WTC11 (cell line): ENCODE data around the gene MCAT. TPM values are rescaled to one million over a fixed set of nuclear protein-coding genes. Genes with fewer than 3 reads are reported as not detected.

ENCODE experiments used
- ATAC-seq: fragments of 200-7000 bp; cut with Tn5 transposase; 2 replicates; pipeline ENCODE4 v1.10.0; 2021; ENCODE audit warnings: mild to moderate bottlenecking, moderate library complexity
- CTCF ChIA-PET: fragments of 300-600 bp; sonication (Branson Sonifier 250); formaldehyde crosslinking; loops from one replicate; lab custom pipeline; 2021; ENCODE audit warnings: antibody characterized with exemption; lab: Charles Lee
- POLR2A ChIA-PET: fragments of 350-600 bp; sonication (Branson Sonifier 250); formaldehyde crosslinking; loops from one replicate; lab custom pipeline; 2021; ENCODE audit warnings: antibody characterized with exemption; lab: Charles Lee
- DNase-seq: peaks from one replicate; pipeline ENCODE4 v3.0.0; 2021; ENCODE audit warnings: low spot score
- H3K27ac Mint-ChIP-seq: 2 replicates; pipeline ENCODE4 v1.8.0; 2021; ENCODE audit warnings: mixed read lengths
- H3K27me3 Mint-ChIP-seq: 2 replicates; pipeline ENCODE4 v1.8.0; 2021; ENCODE audit warnings: low read depth, mild to moderate bottlenecking, moderate library complexity, mixed read lengths
- H3K36me3 Mint-ChIP-seq: 2 replicates; pipeline ENCODE4 v1.8.0; 2021; ENCODE audit warnings: mixed read lengths
- H3K4me1 Mint-ChIP-seq: 2 replicates; pipeline ENCODE4 v1.8.0; 2022; ENCODE audit warnings: mixed read lengths
- H3K4me3 Mint-ChIP-seq: 2 replicates; pipeline ENCODE4 v1.8.0; 2021; ENCODE audit warnings: mild to moderate bottlenecking, moderate library complexity, mixed read lengths
- H3K9me3 Mint-ChIP-seq: 2 replicates; pipeline ENCODE4 v1.8.0; 2021; ENCODE audit warnings: mixed read lengths
- CREB1 ChIP-seq: sonication (generic); formaldehyde crosslinking; IDR thresholded peaks from 2 replicates; pipeline ENCODE4 v1.8.0; 2023; ENCODE audit warnings: mild to moderate bottlenecking, missing genetic modification reagents
- FOXJ3 ChIP-seq: sonication (generic); formaldehyde crosslinking; IDR thresholded peaks from 2 replicates; pipeline ENCODE4 v1.9.0; 2021; ENCODE audit warnings: missing genetic modification reagents, mild to moderate bottlenecking, borderline replicate concordance
- FOXK1 ChIP-seq: sonication (generic); formaldehyde crosslinking; IDR thresholded peaks from 2 replicates; pipeline ENCODE4 v1.8.0; 2022; ENCODE audit warnings: mild to moderate bottlenecking, moderate library complexity, missing genetic modification reagents
- IRF2 ChIP-seq: sonication (generic); formaldehyde crosslinking; IDR thresholded peaks from 2 replicates; pipeline ENCODE4 v1.8.0; 2022; ENCODE audit warnings: low read depth, missing genetic modification reagents, borderline replicate concordance
- KAT7 ChIP-seq: sonication (generic); formaldehyde crosslinking; IDR thresholded peaks from 2 replicates; pipeline ENCODE4 v1.8.1; 2023; ENCODE audit warnings: missing genetic modification reagents, mild to moderate bottlenecking, borderline replicate concordance
- NFATC4 ChIP-seq: fragments of 250-450 bp; sonication (Bioruptor Pico); IDR thresholded peaks from 2 replicates; pipeline ENCODE4 v1.9.0; 2021; ENCODE audit warnings: mild to moderate bottlenecking
- NFE2L1 ChIP-seq: sonication (generic); formaldehyde crosslinking; IDR thresholded peaks from 2 replicates; pipeline ENCODE4 v1.8.1; 2023; ENCODE audit warnings: missing genetic modification reagents
- RELA ChIP-seq: sonication (generic); formaldehyde crosslinking; IDR thresholded peaks from 2 replicates; pipeline ENCODE4 v1.8.1; 2022; ENCODE audit warnings: missing genetic modification reagents, mild to moderate bottlenecking, borderline replicate concordance
- SMAD4 ChIP-seq: sonication (generic); formaldehyde crosslinking; IDR thresholded peaks from 2 replicates; pipeline ENCODE4 v1.8.0; 2022; ENCODE audit warnings: mild to moderate bottlenecking, missing genetic modification reagents
- ZNF317 ChIP-seq: sonication (generic); formaldehyde crosslinking; IDR thresholded peaks from 2 replicates; pipeline ENCODE4 v1.8.1; 2023; ENCODE audit warnings: low read depth, mild to moderate bottlenecking, moderate library complexity, missing genetic modification reagents, borderline replicate concordance
- ZNF416 ChIP-seq: fragments of 250-450 bp; sonication (Bioruptor Pico); IDR thresholded peaks from 2 replicates; pipeline ENCODE4 v1.9.0; 2021; ENCODE audit warnings: mild to moderate bottlenecking, inconsistent platforms
- total RNA-seq: library from RNA; stranded (reverse); gene quantifications from 3 replicates; pipeline ENCODE4 v1.2.3, GENCODE V29; 2021
- TF ChIP-seq, protein P1 (sequence below): sonication (generic); formaldehyde crosslinking; IDR thresholded peaks from 2 replicates; pipeline ENCODE4 v1.8.1; 2022; ENCODE audit warnings: mild to moderate bottlenecking, moderate library complexity, missing genetic modification reagents
- TF ChIP-seq, protein P2 (sequence below): sonication (generic); formaldehyde crosslinking; conservative IDR thresholded peaks from 2 replicates; pipeline ENCODE4 v1.8.1; 2022; ENCODE audit warnings: mild to moderate bottlenecking, missing genetic modification reagents
- TF ChIP-seq, protein P3 (sequence below): fragments of 250-450 bp; sonication (Bioruptor Pico); IDR thresholded peaks from 2 replicates; pipeline ENCODE4 v1.9.0; 2021; ENCODE audit warnings: mild to moderate bottlenecking
- TF ChIP-seq, protein P4 (sequence below): sonication (generic); formaldehyde crosslinking; IDR thresholded peaks from 2 replicates; pipeline ENCODE4 v1.8.1; 2023; ENCODE audit warnings: mild to moderate bottlenecking, missing genetic modification reagents, moderate library complexity
- TF ChIP-seq, protein P5 (sequence below): fragments of 250-450 bp; sonication (Bioruptor Pico); IDR thresholded peaks from 2 replicates; pipeline ENCODE4 v1.9.0; 2021; ENCODE audit warnings: moderate library complexity, mild to moderate bottlenecking, inconsistent platforms, borderline replicate concordance
- TF ChIP-seq, protein P6 (sequence below): sonication (generic); formaldehyde crosslinking; IDR thresholded peaks from 2 replicates; pipeline ENCODE4 v1.8.0; 2022; ENCODE audit warnings: missing genetic modification reagents
- TF ChIP-seq, protein P7 (sequence below): fragments of 250-450 bp; sonication (Bioruptor Pico); IDR thresholded peaks from 2 replicates; pipeline ENCODE4 v1.9.0; 2021; ENCODE audit warnings: mild to moderate bottlenecking
- TF ChIP-seq, protein P8 (sequence below): fragments of 250-450 bp; sonication (Bioruptor Pico); conservative IDR thresholded peaks from 2 replicates; pipeline ENCODE4 v1.9.0; 2021; ENCODE audit warnings: mild to moderate bottlenecking
- TF ChIP-seq, protein P9 (sequence below): sonication (generic); formaldehyde crosslinking; IDR thresholded peaks from 2 replicates; pipeline ENCODE4 v1.8.1; 2023; ENCODE audit warnings: mild to moderate bottlenecking, missing genetic modification reagents

The MCAT gene
- total RNA-seq, 1 experiment from 2014 or later, result 18.5 TPM

DNA sequence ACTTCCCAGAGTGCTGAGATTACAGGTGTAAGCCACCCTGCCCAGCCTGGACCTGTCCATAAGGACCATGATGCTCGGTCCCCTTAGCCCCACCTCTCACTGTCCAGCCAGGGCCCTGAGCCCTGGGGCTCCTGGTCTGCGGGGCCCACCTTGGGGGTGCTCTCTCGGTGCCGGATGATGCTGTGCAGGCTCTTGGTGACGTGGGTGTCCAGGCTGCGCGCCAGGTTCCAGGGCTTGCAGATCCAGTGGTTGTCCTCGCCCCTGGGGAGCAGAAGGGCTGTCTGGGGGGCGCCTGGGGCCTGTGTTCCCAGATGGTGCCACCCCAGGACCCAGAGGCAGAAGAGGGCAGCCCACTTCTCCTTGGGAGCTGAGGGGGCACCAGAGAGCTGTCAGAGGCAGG is 30.4 kb upstream of the MCAT start (continued):
- TF ChIP-seq, protein P1, sequence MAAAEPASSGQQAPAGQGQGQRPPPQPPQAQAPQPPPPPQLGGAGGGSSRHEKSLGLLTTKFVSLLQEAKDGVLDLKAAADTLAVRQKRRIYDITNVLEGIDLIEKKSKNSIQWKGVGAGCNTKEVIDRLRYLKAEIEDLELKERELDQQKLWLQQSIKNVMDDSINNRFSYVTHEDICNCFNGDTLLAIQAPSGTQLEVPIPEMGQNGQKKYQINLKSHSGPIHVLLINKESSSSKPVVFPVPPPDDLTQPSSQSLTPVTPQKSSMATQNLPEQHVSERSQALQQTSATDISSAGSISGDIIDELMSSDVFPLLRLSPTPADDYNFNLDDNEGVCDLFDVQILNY, result no peak
- TF ChIP-seq, protein P2, sequence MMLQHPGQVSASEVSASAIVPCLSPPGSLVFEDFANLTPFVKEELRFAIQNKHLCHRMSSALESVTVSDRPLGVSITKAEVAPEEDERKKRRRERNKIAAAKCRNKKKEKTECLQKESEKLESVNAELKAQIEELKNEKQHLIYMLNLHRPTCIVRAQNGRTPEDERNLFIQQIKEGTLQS (CRISPR knock-in tag), result no peak
- TF ChIP-seq, protein P3, sequence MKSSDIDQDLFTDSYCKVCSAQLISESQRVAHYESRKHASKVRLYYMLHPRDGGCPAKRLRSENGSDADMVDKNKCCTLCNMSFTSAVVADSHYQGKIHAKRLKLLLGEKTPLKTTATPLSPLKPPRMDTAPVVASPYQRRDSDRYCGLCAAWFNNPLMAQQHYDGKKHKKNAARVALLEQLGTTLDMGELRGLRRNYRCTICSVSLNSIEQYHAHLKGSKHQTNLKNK, result no peak
- TF ChIP-seq ZNF416 (CRISPR knock-in tag) (no peak), CREB1 (CRISPR knock-in tag) (no peak), RELA (CRISPR knock-in tag) (no peak), FOXJ3 (no peak)
- TF ChIP-seq, protein P4, sequence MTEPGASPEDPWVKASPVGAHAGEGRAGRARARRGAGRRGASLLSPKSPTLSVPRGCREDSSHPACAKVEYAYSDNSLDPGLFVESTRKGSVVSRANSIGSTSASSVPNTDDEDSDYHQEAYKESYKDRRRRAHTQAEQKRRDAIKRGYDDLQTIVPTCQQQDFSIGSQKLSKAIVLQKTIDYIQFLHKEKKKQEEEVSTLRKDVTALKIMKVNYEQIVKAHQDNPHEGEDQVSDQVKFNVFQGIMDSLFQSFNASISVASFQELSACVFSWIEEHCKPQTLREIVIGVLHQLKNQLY (CRISPR knock-in tag), result no peak
- TF ChIP-seq, protein P5, sequence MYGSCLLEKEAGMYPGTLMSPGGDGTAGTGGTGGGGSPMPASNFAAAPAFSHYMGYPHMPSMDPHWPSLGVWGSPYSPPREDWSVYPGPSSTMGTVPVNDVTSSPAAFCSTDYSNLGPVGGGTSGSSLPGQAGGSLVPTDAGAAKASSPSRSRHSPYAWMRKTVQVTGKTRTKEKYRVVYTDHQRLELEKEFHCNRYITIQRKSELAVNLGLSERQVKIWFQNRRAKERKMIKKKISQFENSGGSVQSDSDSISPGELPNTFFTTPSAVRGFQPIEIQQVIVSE (CRISPR knock-in tag), result no peak

DNA sequence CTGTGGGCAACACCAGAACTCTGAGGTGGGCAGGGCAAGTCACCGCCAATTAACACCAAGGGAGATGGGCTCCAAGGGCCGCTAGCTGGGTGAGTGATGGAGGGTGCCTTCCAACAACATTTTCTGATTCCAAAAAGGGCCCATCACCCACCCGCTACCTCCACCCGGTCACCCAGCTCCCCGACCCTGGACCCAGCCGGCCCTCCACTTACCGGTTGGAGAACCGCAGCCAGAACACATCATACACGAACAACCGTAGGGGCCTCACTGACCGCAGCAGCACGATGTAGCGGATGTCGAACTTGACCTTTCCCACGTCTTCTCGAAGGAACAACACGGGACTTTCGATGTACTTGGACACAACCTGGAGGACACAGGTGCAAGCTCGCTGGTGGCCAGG is 29.0 kb upstream of the MCAT start:
- peaks cover 48% of the 10 kb centered on the region for H3K36me3 Mint-ChIP-seq
- POLR2A ChIA-PET, result no interaction called here
- TF ChIP-seq FOXK1 (CRISPR knock-in tag) (no peak), FOXJ3 (no peak), KAT7 (CRISPR knock-in tag) (no peak), NFE2L1 (CRISPR knock-in tag) (no peak), SMAD4 (CRISPR knock-in tag) (no peak), NFATC4 (CRISPR knock-in tag) (no peak), ZNF317 (no peak), IRF2 (CRISPR knock-in tag) (no peak)
- TF ChIP-seq, protein P1, result no peak
- TF ChIP-seq, protein P6, sequence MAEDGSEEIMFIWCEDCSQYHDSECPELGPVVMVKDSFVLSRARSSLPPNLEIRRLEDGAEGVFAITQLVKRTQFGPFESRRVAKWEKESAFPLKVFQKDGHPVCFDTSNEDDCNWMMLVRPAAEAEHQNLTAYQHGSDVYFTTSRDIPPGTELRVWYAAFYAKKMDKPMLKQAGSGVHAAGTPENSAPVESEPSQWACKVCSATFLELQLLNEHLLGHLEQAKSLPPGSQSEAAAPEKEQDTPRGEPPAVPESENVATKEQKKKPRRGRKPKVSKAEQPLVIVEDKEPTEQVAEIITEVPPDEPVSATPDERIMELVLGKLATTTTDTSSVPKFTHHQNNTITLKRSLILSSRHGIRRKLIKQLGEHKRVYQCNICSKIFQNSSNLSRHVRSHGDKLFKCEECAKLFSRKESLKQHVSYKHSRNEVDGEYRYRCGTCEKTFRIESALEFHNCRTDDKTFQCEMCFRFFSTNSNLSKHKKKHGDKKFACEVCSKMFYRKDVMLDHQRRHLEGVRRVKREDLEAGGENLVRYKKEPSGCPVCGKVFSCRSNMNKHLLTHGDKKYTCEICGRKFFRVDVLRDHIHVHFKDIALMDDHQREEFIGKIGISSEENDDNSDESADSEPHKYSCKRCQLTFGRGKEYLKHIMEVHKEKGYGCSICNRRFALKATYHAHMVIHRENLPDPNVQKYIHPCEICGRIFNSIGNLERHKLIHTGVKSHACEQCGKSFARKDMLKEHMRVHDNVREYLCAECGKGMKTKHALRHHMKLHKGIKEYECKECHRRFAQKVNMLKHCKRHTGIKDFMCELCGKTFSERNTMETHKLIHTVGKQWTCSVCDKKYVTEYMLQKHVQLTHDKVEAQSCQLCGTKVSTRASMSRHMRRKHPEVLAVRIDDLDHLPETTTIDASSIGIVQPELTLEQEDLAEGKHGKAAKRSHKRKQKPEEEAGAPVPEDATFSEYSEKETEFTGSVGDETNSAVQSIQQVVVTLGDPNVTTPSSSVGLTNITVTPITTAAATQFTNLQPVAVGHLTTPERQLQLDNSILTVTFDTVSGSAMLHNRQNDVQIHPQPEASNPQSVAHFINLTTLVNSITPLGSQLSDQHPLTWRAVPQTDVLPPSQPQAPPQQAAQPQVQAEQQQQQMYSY, result no peak
- TF ChIP-seq, protein P7, sequence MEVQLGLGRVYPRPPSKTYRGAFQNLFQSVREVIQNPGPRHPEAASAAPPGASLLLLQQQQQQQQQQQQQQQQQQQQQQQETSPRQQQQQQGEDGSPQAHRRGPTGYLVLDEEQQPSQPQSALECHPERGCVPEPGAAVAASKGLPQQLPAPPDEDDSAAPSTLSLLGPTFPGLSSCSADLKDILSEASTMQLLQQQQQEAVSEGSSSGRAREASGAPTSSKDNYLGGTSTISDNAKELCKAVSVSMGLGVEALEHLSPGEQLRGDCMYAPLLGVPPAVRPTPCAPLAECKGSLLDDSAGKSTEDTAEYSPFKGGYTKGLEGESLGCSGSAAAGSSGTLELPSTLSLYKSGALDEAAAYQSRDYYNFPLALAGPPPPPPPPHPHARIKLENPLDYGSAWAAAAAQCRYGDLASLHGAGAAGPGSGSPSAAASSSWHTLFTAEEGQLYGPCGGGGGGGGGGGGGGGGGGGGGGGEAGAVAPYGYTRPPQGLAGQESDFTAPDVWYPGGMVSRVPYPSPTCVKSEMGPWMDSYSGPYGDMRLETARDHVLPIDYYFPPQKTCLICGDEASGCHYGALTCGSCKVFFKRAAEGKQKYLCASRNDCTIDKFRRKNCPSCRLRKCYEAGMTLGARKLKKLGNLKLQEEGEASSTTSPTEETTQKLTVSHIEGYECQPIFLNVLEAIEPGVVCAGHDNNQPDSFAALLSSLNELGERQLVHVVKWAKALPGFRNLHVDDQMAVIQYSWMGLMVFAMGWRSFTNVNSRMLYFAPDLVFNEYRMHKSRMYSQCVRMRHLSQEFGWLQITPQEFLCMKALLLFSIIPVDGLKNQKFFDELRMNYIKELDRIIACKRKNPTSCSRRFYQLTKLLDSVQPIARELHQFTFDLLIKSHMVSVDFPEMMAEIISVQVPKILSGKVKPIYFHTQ (CRISPR knock-in tag), result no peak
- TF ChIP-seq, protein P8, sequence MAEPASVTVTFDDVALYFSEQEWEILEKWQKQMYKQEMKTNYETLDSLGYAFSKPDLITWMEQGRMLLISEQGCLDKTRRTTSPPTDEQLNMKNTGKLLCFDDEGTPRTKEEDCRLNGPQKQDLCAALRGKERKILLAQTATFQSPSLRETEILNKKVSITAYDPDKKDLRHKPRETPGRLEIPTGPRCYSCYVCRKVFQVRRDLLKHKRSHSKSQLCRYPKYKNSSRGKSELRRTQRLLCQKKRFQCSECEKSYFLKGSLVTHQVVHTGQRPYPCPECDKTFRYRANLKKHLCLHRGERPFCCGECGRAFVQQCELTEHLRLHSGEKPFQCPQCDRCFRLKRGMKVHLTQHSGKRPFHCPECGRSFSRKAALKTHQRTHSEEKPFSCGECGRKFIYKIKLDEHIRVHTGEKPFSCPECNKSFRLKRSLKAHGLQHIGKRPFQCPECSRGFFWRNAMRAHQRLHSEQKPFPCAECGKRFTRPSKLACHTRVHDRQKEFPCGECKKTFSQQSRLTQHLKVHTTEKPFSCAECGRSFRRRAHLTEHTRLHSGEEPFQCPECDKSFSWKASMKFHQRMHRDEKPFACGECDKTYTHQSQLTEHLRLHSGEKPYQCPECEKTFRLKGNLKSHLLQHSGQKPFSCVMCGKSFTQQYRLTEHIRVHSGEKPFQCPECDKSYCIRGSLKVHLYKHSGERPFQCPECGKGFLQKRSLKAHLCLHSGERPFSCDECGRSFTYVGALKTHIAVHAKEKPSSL, result no peak
- TF ChIP-seq, protein P4 (CRISPR knock-in tag), result no peak
- TF ChIP-seq, protein P9, sequence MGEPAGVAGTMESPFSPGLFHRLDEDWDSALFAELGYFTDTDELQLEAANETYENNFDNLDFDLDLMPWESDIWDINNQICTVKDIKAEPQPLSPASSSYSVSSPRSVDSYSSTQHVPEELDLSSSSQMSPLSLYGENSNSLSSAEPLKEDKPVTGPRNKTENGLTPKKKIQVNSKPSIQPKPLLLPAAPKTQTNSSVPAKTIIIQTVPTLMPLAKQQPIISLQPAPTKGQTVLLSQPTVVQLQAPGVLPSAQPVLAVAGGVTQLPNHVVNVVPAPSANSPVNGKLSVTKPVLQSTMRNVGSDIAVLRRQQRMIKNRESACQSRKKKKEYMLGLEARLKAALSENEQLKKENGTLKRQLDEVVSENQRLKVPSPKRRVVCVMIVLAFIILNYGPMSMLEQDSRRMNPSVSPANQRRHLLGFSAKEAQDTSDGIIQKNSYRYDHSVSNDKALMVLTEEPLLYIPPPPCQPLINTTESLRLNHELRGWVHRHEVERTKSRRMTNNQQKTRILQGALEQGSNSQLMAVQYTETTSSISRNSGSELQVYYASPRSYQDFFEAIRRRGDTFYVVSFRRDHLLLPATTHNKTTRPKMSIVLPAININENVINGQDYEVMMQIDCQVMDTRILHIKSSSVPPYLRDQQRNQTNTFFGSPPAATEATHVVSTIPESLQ, result no peak
- TF ChIP-seq, all 79 proteins: peak for 0
- no peaks in the 10 kb centered on the region for H3K9me3 Mint-ChIP-seq
- H3K27ac Mint-ChIP-seq, result no peak overlapping the region
- ATAC-seq (no peak), DNase-seq (no peak)
- no peaks in the 10 kb centered on the region for H3K27me3 Mint-ChIP-seq
- CTCF ChIA-PET, result interaction anchor here (0.7 kb wide), 1 partner anchor 773 kb away, joined by 3 read pairs; no protein-coding TSS in a partner anchor
- H3K4me3 Mint-ChIP-seq, result no peak overlapping the region
- H3K4me1 Mint-ChIP-seq, result no peaks in the 10 kb centered on the region
